Right renal pelvis (tissue), 4 donors: ENCODE measurements around the gene FIS1. TPM values are rescaled to one million over a fixed set of nuclear protein-coding genes. Genes with fewer than 3 reads are reported as not detected.
"Not testable (repeated sequence)": the region's sequence is repeated elsewhere in the genome, so short reads cannot be mapped to it uniquely, and the experiment has no call there.

Source experiments
- DNase-seq, 4 donors: peaks; one replicate each; pipeline ENCODE4 v3.0.0-alpha.2; 2013; ENCODE audit warnings: low read depth in 4 of 4, low spot score in 3 of 4, missing footprints in 1 of 4
- polyA plus RNA-seq, 4 donors: library from polyadenylated mRNA; unstranded; fragments of 120-200 nt; gene quantifications; one replicate each; pipeline ENCODE4 v1.2.1, GENCODE V29; 2013; ENCODE audit not compliant: insufficient read length in 4 of 4

The FIS1 gene
- polyA plus RNA-seq, result 100 to 1,000 TPM; 124 to 182 (median 131) TPM

DNA sequence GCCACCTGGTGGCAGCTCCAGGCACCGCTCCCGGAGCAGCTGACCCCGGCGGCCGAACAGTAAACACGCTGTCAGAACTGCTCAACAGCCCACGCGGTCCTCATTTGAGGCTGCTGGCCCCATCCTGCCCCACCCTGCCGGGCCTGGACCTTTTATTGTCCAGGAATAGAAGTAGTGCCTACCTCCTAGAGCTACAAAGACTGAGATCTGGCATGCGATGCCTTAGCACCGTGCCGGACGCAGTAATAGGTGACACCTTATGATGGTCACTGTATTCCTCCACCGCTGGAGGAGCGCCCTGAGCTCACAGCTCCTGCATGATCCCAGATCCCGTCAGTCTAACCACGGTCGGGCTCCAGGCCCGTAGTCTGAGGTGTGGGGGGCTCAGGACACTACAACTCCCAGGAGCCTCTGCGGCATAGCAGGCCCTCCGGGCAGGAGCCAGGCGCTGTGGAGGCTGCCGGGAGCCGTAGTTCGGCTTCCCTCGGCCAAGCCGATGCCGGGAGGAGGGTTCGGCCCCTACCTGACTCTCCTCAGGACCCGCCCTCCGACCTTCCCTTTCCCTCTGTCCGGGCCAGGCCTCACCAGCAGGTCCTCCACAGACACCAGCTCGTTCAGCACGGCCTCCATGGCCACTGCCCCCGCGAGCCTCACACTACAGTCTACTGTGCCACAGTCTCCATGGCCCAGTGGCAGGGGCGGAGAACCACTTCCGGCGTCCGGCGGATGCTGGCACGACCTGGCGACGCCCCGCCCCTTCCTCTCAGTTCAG lies at the start of gene FIS1:
TSS of gene FIS1 (minus strand) at position 707 of the 772 bp plus-strand sequence. CDS start at position 630, 77 bp downstream.
- DNase-seq, result peak; percentile 79 to 92 (median 80)

DNA sequence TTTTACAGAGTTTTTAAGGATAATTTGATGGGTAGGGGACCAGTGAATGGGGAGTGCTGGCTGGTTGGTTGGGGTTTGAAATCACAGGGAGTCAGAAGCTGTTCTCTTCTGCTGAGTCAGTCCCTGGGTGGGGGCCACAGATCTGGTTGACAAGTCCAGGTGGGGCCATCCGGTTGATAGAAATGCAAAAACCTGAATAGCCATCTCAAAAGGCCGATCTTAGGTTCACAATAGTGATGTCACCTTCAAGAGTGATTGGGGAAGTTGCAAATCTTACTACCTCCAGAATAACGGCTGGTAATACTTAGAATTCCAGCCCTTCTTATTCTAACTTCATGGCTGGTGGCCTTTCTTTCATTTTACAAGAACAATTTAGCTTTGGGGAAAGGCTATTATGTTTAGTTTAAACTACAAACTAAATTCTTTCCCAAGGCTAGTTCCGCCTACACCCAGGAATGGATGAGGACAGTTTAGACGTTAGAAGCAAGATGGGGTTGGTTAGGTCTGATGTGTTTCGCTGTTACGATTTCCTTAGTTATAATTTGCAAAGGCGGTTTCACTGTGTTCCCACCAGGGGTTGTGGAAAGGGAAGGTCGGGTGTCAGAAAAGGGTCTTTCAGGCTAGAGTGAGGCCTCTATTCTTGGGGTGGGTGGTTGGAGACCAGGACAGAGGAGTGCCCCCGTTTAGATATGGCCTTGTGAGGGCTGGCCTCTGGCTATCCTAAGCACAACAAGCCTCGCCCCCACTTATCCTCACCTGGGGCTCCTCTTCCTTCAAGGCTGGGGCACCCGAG lies 49.4 kb upstream of the FIS1 start:
- DNase-seq, result no peak

- DNase-seq, result not testable (repeated sequence)
Measured at GRCh38 chr7:101293069-101294021, 48.5 kb upstream of the FIS1 start.

DNA sequence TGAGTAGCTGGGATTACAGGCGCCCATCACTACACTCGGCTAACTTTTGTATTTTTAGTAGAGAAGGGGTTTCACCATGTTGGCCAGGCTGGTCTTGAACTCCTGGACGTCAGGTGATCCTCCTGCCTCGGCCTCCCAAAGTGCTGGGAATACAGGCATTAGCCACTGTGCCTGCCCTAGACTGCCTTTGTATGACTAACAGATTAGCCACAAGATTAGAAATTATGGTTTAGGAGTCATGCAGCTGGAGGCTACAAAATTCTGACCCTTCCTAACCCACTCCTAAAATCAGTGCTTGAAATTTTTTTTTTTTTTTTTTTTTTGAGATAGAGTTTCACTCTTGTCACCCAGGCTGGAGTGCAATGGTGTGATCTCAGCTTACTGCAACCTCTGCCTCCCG lies 47.7 kb upstream of the FIS1 start:
- not testable (repeated sequence) for DNase-seq

DNA sequence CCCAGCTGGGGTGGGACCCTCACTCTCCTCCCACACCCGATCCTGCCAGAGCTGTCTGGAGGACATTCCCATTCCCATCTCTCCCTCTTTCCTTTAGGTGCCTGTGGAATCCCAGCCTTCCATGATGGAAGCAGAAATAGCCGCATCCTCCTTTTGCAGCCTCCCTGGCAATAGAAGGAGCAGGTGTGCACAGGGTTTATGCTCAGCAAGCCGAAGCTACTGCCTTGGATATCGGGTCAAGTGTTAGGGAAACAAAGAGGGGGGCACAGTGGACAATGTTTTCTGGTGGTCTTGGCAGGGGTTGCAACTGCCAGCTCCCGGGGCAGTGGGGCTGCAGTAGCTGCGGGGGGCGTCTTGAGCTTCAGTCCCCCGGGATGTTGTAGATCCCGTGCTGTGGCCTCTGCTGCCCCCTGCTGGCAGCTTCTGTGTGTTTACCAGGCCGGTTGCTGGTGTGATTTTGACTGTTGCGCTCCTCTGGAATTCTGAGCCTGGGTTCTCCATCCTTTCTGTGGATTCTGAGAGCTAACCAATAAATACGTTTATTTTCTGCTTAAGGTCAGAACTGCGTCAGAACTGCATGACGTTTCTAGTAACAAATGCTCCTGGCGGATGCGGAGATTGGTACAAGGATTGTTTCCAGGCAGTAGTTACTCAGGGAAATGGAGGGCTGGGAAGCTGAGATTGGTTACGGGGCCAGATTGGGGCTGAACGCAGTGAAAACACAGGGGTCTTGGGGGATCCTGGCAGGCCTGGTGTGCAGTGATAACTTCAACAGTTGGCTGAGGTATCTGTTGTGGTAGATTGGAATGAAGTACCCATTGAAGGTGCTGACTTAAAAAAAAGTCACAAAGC lies 45.5 kb upstream of the FIS1 start:
- DNase-seq, result not testable (repeated sequence)

DNA sequence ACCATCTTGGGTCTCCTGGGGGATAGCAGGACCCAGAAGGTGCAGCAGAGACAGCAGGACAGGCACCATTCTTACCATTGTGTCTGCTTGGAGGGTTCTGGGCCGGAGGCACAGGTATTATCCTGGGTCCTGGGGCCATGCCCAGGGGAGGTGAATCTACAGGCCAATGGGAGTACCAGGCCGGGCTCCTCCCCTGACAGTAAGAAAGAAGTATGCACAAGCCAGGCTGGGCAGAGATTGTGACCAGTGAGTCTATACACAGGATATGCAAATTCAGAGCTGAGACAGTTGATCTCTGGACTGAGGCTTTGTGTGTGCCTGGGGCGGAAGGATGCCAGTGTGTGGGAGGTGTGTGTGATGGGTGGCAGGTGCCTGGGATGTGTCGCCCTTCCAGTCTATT lies 44.8 kb upstream of the FIS1 start:
- not testable (repeated sequence) for DNase-seq

GRCh38 chr7:101288439-101288838 lies 43.6 kb upstream of the FIS1 start:
- no peak for DNase-seq

DNA sequence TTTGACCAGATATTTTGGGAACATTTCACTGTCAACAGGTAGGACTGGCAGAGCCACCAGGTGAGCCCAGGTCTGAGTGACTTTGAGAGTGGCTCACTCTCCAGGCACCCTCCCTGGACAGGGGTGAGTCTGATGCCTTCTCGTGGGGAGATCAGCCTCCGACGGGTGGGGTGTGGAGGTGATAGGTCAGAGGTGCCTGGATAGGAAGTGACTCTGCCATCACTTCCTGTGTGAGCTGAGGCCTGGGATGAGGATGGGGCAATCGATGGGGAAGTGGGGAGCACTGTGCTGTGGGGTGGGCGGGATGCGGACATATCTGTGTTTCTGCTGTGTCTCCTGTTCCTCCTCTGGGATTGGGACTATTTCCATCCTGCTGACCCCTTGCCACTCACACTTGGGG lies 42.2 kb upstream of the FIS1 start:
- DNase-seq, result no peak

GRCh38 chr7:101285880-101286279 lies 41.0 kb upstream of the FIS1 start:
- DNase-seq, result not testable (repeated sequence)

DNA sequence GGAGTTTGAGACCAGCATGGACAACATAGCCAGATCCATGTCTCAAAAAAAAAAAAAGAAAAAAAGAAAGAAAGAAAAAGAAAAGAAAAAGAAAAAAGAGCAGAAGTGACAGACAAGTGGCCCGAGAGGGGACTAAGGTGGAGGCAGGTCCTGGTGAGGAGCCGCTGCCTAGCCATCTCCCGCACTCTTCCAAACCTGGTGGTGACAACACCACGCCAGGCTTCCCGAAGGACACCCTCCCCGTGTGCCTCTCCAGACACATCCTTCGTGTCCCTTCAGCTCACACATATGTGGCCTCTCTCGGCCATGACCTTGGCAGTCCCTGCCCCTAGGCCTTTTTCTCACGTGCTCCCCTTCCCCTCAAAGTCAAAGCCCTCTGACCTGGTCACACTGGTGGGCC lies 40.3 kb upstream of the FIS1 start:
- no peak for DNase-seq

GRCh38 chr7:101280912-101281311 lies 36.0 kb upstream of the FIS1 start:
- not testable (repeated sequence) for DNase-seq

DNA sequence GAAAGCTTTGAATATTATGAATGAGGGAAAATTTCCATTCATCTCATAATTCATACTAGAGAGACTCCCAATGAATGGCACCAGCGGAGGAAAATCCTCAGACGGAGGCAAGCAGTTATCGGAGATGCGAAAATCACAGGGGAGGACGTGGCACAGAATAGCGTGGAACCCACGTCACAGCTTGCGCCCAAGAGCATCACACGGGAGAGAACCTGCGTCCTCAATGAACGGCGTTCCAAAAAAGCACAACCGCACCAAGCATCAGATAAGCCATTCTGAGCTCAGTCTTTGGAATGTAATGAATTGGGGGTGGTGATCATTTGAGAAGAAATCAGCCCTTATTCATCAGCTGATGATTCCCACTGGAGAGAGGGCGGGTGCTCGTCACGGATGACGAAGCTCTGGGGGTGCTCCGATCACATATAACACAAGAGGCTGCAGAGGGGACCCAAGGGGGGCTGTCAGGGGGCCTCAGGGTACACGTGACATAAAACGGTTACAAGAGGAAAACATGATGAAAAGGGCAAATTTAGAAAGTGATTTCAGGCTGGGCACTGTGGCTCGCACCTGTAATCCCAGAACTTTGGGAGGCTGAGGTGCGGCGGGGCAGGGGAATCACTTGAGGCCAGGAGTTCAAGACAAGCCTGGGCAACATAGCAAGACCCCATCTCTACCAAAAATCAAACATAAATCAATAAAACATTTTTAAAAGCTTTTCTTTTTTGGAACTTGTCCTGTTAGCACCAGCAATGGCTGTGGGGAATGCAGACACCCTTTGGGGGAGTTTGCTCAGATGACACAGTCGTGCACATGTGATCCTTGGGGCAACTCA lies 33.8 kb upstream of the FIS1 start:
- no peak for DNase-seq

- DNase-seq, result no peak
Measured at GRCh38 chr7:101277155-101277554, 32.3 kb upstream of the FIS1 start.

DNA sequence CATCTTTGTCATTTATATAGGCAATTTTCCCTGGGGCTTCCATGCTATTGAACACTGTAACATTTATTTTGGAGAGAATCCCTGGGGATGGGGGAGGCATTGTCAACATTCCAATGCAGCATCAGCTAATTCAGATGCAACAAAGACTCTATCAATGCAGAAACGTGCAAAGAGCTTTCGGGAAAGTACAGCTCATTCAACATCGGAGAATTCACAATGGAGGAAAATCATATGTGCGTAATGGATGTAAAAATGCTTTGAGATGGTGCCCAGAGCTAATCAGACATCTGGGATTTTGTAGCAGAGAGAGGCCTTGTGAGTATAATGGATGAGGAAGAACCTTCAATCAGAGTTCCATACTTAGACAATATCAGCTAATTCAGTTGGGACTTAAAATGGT lies 28.3 kb upstream of the FIS1 start:
- no peak for DNase-seq

DNA sequence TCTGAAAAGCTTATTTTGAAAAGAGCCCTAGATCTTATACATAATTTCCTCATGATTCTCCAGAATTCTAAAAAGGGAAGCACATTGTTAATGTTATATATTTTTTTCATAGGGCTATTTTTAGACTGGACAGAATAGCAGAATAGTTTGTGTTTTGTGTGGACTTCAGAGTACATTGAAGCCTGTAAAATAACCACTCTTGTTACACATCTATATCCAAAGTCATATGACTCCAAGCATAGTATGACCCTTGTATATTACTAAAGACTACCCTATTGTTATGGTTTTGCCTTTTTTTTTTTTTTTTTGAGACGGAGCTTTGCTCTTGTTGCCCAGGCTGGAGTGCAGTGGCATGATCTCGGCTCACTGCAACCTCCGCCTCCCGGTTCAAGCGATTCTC lies 26.1 kb upstream of the FIS1 start:
- no peak for DNase-seq

GRCh38 chr7:101269664-101270063 lies 24.8 kb upstream of the FIS1 start:
- no peak for DNase-seq

GRCh38 chr7:101265622-101266516 lies 21.0 kb upstream of the FIS1 start:
- no peak for DNase-seq
